Right ventricle myocardium superior (tissue), 1 donor: ENCODE data around the gene EMP2. TPM values are rescaled to one million over a fixed set of nuclear protein-coding genes. Genes with fewer than 3 reads are reported as not detected.

Experiments
- total RNA-seq: library from RNA; stranded (reverse); fragmentation: NEBNext Ultra II Directional; extraction: Animal tissue kit (Norgen Biotek cat#: 25700); gene quantifications from one replicate; pipeline ENCODE4 v1.2.1, GENCODE V29; 2021
- donor health status: DM: no; HTN: yes; CAD: no; lungs with severe emphysema.

EMP2 gene
- total RNA-seq, 1 donor from 2014 or later: 81.0 TPM

Other genes starting within 250 kb of the EMP2 start
- 35.5 TPM for gene ATF7IP2, start 194.5 kb downstream of the EMP2 start, total RNA-seq
- gene TEKT5, start 114.3 kb upstream of the EMP2 start, total RNA-seq: not detected
- gene NUBP1, start 163.2 kb upstream of the EMP2 start, total RNA-seq: 41.4 TPM
- 0.19 TPM for gene TVP23A, start 238.2 kb upstream of the EMP2 start, total RNA-seq